Hepatic stellate cell (primary cell): ENCODE data around the gene RPL38.

ENCODE experiments used
- DNase-seq: peaks from one replicate; pipeline ENCODE4 v3.0.0; 2011; ENCODE audit warnings: low spot score

Gene RPL38

GRCh38 chr17:74227271-74228080 lies 24.0 kb downstream of the RPL38 start:
- no peak for DNase-seq

DNA sequence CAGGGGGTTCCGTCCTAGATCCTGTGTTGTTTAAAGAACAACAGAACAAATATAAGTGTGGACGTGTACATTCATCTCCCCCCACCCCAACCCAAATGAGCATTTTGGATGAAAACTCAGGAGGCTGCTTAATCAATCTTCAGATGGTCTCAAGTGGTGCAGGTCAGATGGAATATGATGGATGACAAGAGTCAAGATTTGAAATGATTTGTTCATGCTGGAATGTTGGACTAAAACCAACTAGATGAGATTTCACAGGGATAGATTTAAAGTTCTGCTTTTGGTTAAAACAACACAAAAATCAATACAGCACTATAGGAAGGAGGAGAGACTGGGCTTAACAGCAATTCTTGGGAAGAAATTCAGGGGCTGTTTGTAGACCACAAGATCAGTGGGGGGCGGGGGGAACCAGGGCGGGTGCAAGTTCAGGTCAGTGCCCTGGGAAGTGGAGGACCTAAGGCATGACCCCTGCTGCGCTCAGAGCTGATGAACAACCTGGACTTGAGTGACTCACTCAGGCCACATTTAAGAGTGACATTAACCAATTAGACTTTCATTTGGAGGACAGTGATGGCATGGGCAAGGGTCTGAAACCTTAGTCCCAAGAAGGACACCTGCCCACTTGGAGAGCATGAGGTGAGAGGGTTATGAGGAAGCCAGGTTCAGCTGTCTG lies 25.0 kb downstream of the RPL38 start:
- no peak for DNase-seq

DNA sequence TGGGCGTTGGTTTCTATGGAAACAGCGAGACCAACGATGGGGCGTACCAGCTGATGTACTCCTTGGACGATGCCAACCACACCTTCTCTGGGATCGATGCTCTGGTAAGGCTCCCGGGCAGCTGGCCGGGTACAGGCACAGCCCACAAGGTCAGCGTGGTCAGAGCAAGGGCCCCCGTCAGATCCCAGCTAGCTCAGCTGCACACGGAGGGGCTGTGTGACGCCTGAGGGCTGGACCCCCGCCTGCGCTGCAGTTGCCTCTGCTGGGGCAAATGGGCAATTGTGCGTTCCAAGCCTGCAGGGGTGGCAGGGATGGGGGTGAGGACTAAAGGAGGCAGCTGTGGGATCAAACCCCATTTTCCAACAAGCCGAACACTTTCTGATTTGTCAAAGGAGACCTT lies 27.4 kb downstream of the RPL38 start:
- no peak for DNase-seq

- no peak for DNase-seq
Measured at GRCh38 chr17:74231928-74232907, 28.7 kb downstream of the RPL38 start.

- no peak for DNase-seq
Measured at GRCh38 chr17:74233937-74234336, 30.5 kb downstream of the RPL38 start.

- no peak for DNase-seq
Measured at GRCh38 chr17:74234486-74234885, 31.0 kb downstream of the RPL38 start.

GRCh38 chr17:74235040-74235581 lies 31.6 kb downstream of the RPL38 start:
- no peak for DNase-seq

- DNase-seq, result no peak
Measured at GRCh38 chr17:74235911-74236371, 32.5 kb downstream of the RPL38 start.

GRCh38 chr17:74237321-74237720 lies 33.8 kb downstream of the RPL38 start:
- DNase-seq, result no peak

DNA sequence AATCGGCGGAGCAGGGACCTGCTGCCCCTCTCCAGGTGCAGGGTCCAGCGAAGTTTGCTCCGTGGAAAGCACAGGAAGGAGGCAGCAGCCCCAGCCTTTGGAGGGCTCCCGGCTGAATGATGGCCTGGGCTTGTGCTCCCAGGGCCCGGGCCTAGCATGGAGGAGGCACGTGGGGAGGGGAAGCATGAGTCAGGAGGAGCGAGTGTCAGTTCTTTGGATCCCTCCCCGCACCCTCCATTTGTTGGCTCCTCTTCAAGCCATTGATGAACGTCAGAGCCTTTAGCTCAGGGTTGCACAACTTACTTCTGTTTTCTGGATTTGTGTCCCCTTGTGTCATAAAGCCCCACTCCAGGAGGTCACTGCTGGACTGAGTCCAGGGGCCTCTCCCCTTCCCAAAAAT lies 35.7 kb downstream of the RPL38 start:
- no peak for DNase-seq

DNA sequence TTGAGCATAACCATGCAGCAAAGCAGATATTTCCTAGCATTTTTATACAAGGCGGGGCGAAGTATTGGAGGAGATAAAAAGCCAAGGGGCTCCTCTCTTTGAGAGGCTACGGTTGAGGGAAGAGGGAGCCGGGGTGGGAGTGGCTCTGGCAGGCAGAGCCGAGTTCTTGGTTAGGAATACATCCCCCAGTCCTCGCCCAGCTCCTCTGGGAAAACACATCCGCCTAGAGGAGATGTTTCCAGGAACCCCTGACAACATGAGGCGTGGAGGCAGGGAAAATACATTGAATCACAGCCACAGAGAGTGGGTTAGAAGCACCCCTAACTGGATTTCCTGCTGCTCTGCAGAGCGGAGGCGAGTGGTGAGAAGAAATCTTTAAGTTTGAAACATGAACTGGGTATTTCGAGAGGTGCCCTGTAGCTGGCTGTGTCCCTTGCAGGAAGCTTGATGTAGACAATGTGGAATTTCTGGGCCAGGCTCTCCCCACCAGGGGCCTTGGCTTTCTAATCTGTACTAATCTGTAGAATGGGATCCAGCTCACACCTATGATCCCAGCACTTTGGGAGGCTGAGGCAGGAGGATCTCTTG lies 37.2 kb downstream of the RPL38 start:
- DNase-seq, result no peak

DNA sequence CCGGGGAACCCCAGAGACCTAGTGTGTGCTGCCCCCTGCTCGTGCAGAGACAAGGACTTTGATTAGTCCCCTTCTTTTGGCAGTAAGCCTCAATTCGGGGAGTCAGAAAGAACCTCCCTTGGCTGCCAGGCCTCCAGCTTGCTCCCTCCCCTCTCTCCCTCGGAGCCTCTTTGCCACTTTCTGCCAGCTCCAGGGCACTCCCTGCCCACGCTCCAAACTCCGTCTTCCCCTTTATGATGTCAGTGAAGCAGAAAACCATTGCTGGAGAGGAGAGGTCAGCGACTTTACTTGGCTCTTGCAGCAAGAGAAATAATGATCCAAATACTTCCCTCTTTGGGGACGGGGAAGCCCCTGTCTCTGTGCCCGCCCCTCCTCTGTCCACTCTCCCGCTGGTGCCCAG lies 38.0 kb downstream of the RPL38 start:
- DNase-seq, result no peak

GRCh38 chr17:74241847-74242246 lies 38.4 kb downstream of the RPL38 start:
- no peak for DNase-seq

DNA sequence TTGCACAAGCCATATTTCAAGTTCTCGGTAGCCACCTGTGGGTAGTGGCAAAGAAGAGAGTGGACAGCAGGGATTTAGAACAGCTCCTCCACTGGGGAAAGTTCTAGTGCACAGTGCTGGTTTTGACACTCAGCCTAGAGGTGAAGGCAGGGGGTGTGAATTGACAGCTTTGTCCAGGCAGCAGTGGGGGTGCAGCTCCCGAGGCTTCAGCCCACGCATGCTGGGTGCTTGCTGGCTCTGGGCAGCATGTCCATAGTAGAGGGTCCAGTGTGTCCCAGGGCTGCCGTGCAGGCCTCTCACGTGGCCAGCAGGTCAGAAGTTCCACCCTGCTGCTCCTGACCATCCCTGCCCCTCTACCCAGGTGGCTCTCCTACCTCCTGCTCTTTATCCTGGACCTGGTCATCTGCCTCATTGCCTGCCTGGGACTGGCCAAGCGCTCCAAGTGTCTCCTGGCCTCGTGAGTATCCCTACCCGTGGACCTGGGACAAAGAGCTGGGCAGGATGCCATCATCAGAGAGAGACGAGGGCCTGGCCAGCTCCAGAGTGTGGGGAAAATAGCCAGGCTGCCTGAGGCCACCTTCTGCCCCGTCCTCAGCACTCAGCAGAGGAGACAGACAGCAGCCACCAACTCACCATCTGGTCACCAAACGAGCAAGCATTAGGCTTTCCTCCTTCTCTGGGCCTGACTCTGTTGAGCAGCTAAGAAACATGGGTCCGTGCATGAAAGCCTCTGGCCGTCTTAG lies 39.7 kb downstream of the RPL38 start:
- no peak for DNase-seq

- no peak for DNase-seq
Measured at GRCh38 chr17:74244128-74244527, 40.6 kb downstream of the RPL38 start.

DNA sequence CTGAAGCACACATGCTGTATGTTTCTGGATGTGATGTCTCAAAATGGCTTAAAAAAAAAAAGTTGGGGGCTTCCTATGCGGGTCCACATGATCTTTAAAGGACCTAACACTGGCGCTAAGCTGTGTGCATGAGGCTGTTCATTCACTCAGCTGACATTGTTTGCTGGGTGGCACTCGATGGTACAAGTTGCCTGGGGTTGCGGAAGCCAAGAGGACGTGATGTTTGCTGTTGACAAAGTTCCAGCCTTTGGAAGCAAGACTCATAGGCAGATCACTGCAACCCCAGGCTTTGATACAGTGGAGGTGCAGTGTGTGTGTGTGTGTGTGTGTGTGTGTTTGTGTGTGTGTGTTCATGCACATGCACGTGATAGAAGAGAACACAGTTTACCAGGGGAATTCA lies 41.1 kb downstream of the RPL38 start:
- no peak for DNase-seq

DNA sequence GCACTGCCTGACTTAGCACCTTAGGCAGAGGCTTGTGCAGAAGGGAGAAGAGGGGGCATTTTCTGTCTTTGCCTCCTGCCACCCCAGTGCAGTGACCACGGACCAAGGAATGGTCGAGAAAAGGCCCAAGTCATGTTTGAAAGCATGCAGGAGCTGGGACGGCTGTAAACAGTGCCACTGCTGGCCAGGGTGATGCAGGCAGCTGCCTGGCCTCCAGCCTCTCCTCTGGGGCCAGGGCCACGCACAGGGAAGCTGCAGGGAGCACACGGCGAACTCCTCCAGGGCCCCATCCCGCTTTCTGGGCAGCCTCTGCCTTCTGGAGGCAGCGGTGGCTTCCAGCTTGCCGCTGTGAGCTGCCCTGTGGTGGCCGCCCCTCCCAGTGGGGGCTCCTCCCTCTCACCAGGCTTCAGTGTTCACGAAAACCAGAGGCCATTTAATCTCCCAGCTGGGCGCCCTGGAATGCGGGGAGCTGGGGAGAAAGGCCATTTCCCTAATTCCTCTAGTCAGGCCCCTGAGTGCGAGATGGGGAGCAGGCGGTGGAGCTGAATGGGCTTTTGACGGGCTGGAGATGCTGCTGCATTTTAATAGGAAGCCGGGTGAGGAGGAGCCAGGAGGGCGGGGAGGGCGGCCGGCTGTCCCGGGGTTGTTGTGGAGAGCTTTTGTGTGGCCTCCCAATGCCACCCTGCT lies 41.8 kb downstream of the RPL38 start:
- DNase-seq, result no peak

DNA sequence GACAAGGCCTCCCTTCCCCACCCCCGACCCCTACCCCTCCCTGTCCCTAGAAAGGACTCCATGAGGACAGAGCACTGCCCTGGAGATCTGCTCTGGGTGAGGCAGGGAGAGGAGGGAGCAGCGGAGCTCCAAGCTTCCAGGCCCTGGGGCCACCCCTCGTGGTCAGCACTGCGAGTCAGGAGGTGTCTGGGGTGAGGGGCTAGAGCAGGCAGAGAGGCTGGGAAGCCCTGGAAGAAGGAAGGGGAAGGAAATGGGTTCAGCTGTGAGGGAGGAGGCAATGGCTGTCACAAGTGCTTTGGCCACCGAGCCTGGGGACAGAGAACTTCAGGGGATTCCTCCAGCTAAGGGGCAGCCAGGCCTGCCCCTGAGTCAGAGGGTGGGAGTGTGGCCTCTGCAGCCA lies 42.4 kb downstream of the RPL38 start:
- DNase-seq, result no peak

DNA sequence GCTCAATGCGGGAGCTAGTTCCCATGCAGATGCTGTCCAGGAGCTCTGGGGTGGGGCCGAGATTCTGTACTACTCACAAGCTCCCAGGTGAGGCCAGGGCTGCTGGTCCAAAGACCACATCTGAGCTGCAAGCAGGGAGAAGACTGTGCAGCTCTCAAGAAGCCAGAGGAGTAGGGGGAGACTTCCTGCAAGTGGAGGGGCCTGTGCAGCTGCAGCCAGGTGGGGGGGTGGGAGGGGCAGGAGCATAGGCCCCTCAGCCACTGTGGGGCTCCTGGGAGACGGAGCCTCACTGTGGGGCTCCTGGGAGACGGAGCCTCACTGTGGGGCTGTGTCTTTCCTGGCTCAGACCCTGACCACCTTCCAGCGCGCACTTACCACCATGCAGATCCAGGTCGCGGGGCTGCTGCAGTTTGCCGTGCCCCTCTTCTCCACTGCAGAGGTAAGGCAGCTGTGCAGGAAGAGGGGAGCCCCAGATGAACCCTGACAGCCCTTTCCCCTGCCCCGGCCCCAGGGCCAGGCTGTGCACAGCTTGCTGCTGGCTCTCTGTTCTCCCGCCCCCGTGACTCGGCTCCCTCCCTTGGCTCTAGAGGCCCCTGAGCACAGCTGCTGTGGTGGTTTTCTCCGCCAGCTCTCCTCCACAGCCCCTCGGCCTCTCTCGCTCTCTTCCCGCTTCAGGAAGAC lies 46.3 kb downstream of the RPL38 start:
- DNase-seq, result no peak
